ENCODE results near the gene EXOC4.
"Not testable (repeated sequence)": the region's sequence is repeated elsewhere in the genome, so short reads cannot be mapped to it uniquely, and the experiment has no call there.

GRCh38 chr7:133643652-133644051 lies 390.8 kb downstream of the EXOC4 start:
- TF ChIP-seq, protein P1, sequence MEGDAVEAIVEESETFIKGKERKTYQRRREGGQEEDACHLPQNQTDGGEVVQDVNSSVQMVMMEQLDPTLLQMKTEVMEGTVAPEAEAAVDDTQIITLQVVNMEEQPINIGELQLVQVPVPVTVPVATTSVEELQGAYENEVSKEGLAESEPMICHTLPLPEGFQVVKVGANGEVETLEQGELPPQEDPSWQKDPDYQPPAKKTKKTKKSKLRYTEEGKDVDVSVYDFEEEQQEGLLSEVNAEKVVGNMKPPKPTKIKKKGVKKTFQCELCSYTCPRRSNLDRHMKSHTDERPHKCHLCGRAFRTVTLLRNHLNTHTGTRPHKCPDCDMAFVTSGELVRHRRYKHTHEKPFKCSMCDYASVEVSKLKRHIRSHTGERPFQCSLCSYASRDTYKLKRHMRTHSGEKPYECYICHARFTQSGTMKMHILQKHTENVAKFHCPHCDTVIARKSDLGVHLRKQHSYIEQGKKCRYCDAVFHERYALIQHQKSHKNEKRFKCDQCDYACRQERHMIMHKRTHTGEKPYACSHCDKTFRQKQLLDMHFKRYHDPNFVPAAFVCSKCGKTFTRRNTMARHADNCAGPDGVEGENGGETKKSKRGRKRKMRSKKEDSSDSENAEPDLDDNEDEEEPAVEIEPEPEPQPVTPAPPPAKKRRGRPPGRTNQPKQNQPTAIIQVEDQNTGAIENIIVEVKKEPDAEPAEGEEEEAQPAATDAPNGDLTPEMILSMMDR (IDR thresholded peaks at IDR 0.05), result not testable (repeated sequence)
- not testable (repeated sequence) for TF ChIP-seq POLR2AphosphoS5 (IDR thresholded peaks at IDR 0.05)

All from transverse colon (tissue), 4 donors.